Spleen (tissue), 11 donors: ENCODE results near the gene DHX57. TPM values are rescaled to one million over a fixed set of nuclear protein-coding genes. Genes with fewer than 3 reads are reported as not detected.

Experiments
- DNase-seq: peaks from one replicate; pipeline ENCODE4 v3.0.0-alpha.2; 2020
- H3K27ac ChIP-seq, 8 donors: fragments of 200-600 bp; sonication (generic) in 7 of 8; 1 replicate in 4 of 8; 2 replicates in 4 of 8; pipeline versions ENCODE4 v1.5.0 to v1.8.0; 2016 to 2021; ENCODE audit warnings: inconsistent platforms in 4 of 8, mild to moderate bottlenecking in 4 of 8, moderate library complexity in 1 of 8
- H3K27me3 ChIP-seq, 7 donors: fragments of 200-600 bp; sonication (generic) in 6 of 7; replicated peaks in 1 of 7; 1 replicate in 4 of 7; 2 replicates in 3 of 7; pipeline versions ENCODE4 v1.5.0 to v1.8.0; 2016 to 2021; ENCODE audit warnings: inconsistent platforms in 3 of 7, mild to moderate bottlenecking in 1 of 7
- H3K36me3 ChIP-seq, 6 donors: fragments of 200-600 bp; sonication (generic) in 5 of 6; 1 replicate in 4 of 6; 2 replicates in 2 of 6; pipeline versions ENCODE4 v1.5.0 to v1.8.0; 2016 to 2021; ENCODE audit warnings: inconsistent platforms in 2 of 6
- H3K4me1 ChIP-seq, 6 donors: fragments of 200-600 bp; sonication (generic) in 5 of 6; 1 replicate in 3 of 6; 2 replicates in 3 of 6; pipeline versions ENCODE4 v1.5.0 to v1.8.0; 2016 to 2021; ENCODE audit warnings: inconsistent platforms in 3 of 6
- H3K4me3 ChIP-seq, 8 donors: fragments of 200-600 bp; sonication (generic) in 7 of 8; 1 replicate in 4 of 8; 2 replicates in 4 of 8; pipeline versions ENCODE4 v1.5.0 to v1.8.0; 2016 to 2021; ENCODE audit warnings: inconsistent platforms in 4 of 8, mild to moderate bottlenecking in 4 of 8, moderate library complexity in 2 of 8
- H3K9me3 ChIP-seq, 8 donors: fragments of 200-600 bp; sonication (generic) in 7 of 8; 1 replicate in 4 of 8; 2 replicates in 4 of 8; pipeline versions ENCODE4 v1.5.0 to v1.8.0; 2016 to 2021; ENCODE audit warnings: inconsistent platforms in 4 of 8
- CTCF ChIP-seq, 11 experiments: fragments of 200-600 bp in 7 of 11; fragments of 450-650 bp in 4 of 11; sonication (generic) in 4 of 11; IDR thresholded peaks in 8 of 11; conservative IDR thresholded peaks in 3 of 11; 1 replicate in 7 of 11; 2 replicates in 4 of 11; pipeline versions ENCODE4 v1.4.0 to v1.8.0; 2016 to 2021; ENCODE audit warnings: antibody characterized with exemption in 11 of 11, inconsistent platforms in 4 of 11, mild to moderate bottlenecking in 1 of 11
- POLR2A ChIP-seq, 3 donors: fragments of 450-650 bp; IDR thresholded peaks; one replicate each; pipeline ENCODE4 v1.5.1; 2017; ENCODE audit warnings: antibody characterized with exemption in 3 of 3, mild to moderate bottlenecking in 1 of 3
- POLR2AphosphoS5 ChIP-seq, 3 donors: sonication (generic); formaldehyde crosslinking; IDR thresholded peaks; one replicate each; pipeline ENCODE4 v1.5.1; 2017; ENCODE audit warnings: antibody characterized with exemption in 3 of 3
- WGBS, 5 donors: extraction: QIAGEN DNeasy Blood & Tissue Kit in 3 of 5; methylation state at CpG; one replicate each; pipeline versions ENCODE4 v1.1.5 to v1.1.7; 2013 to 2018; 5-methylcytosine and 5-hydroxymethylcytosine counted together
- intact Hi-C: fragments of 100-400 bp; cut with DNase I; formaldehyde crosslinking; loops from one replicate; pipeline ENCODE4 v1.15.0; 2023; ENCODE audit warnings: low total_unique reads
- polyA plus RNA-seq, 3 donors: library from polyadenylated mRNA; stranded (reverse); fragments of 200-250 nt; gene quantifications; one replicate each; pipeline ENCODE4 v1.2.1, GENCODE V29; 2013
- total RNA-seq, 7 donors: library from RNA; depleted of rRNA in 3 of 7; stranded (reverse); fragments of >200 nt in 3 of 7; fragmentation: NEBNext Ultra II Directional in 4 of 7; extraction: Animal tissue kit (Norgen Biotek cat#: 25700) in 4 of 7; gene quantifications; one replicate each; pipeline versions ENCODE4 v1.1.0 to v1.2.1, GENCODE V29; 2016 to 2021
- donor health status: healthy with polysubstance abuse.
- donor health status: DM: no; HTN: no; CAD: no; lungs with moderate emphysema.
- donor health status: DM: no; HTN: no; CAD: no.
- donor health status: Bipolar disorder and iron deficiency.
- donor health status: healthy.
- donor health status: DM: no; HTN: no; CAD: no.
- donor health status: DM: yes; HTN: yes; CAD: no.

DHX57 gene
- total and polyA plus RNA-seq, 10 donors: 6.5 to 24.0 (median 14.8) TPM

GRCh38 chr2:38871432-38871831 lies 4.3 kb downstream of the DHX57 start:
- intact Hi-C loops: no loop called here
- no peak for DNase-seq
- Histone ChIP-seq H3K36me3 (peaks cover 0 to 19% (median 4%) of the 10 kb centered on the region in 6 donors), H3K4me3 (no peak overlapping the region), H3K9me3 (peaks cover 0 to 42% (median 38%) of the 10 kb centered on the region in 8 donors), H3K4me1 (peaks cover 5 to 24% (median 13%) of the 10 kb centered on the region in 6 donors), H3K27ac (no peak overlapping the region), H3K27me3 (no peaks in the 10 kb centered on the region)
- WGBS, 5 donors: 92 to 100% (median 97%) methylated on average over 3 of the region's 3 CpGs
- no peak for TF ChIP-seq CTCF (IDR thresholded peaks at IDR 0.05 in 8 of 11, conservative IDR thresholded peaks at IDR 0.05 in 3 of 11)
- no peak for TF ChIP-seq POLR2A (IDR thresholded peaks at IDR 0.05)
- TF ChIP-seq POLR2AphosphoS5 (IDR thresholded peaks at IDR 0.05): no peak

- WGBS, 5 donors: 89 to 97% (median 92%) methylated on average over 3 of the region's 3 CpGs
- TF ChIP-seq CTCF (IDR thresholded peaks at IDR 0.05 in 8 of 11, conservative IDR thresholded peaks at IDR 0.05 in 3 of 11): no peak
- TF ChIP-seq POLR2AphosphoS5 (IDR thresholded peaks at IDR 0.05): no peak
- TF ChIP-seq POLR2A (IDR thresholded peaks at IDR 0.05): no peak
- no peaks in the 10 kb centered on the region for H3K4me1 ChIP-seq
- peaks cover 0 to 54% (median 15%) of the 10 kb centered on the region in 6 donors for H3K36me3 ChIP-seq
- no peaks in the 10 kb centered on the region for H3K27me3 ChIP-seq
- no peak overlapping the region for H3K4me3 ChIP-seq
- no peak for DNase-seq
- H3K9me3 ChIP-seq: peaks cover 0 to 31% (median 27%) of the 10 kb centered on the region in 8 donors
- intact Hi-C loops: no loop called here
- no peak overlapping the region for H3K27ac ChIP-seq
These were observed 8.8 kb downstream of the DHX57 start for GRCh38 chr2:38866773-38867443.

- no peak for TF ChIP-seq POLR2A (IDR thresholded peaks at IDR 0.05)
- no peak for TF ChIP-seq POLR2AphosphoS5 (IDR thresholded peaks at IDR 0.05)
- no peak for TF ChIP-seq CTCF (IDR thresholded peaks at IDR 0.05 in 8 of 11, conservative IDR thresholded peaks at IDR 0.05 in 3 of 11)
- 74 to 92% (median 87%) methylated on average over 2 of the region's 2 CpGs for WGBS, 5 donors
- no peak for DNase-seq
- Histone ChIP-seq H3K36me3 (peaks cover 0 to 90% (median 41%) of the 10 kb centered on the region in 6 donors), H3K27ac (no peak overlapping the region), H3K27me3 (no peaks in the 10 kb centered on the region), H3K9me3 (no peaks in the 10 kb centered on the region), H3K4me1 (no peaks in the 10 kb centered on the region), H3K4me3 (no peak overlapping the region)
- intact Hi-C loops: no loop called here
These were observed 12.6 kb downstream of the DHX57 start for GRCh38 chr2:38863061-38863695.

GRCh38 chr2:38862476-38862875 lies 13.3 kb downstream of the DHX57 start:
- TF ChIP-seq POLR2AphosphoS5 (IDR thresholded peaks at IDR 0.05): no peak
- TF ChIP-seq POLR2A (IDR thresholded peaks at IDR 0.05): no peak
- TF ChIP-seq CTCF (IDR thresholded peaks at IDR 0.05 in 8 of 11, conservative IDR thresholded peaks at IDR 0.05 in 3 of 11): no peak
- Histone ChIP-seq H3K9me3 (no peaks in the 10 kb centered on the region), H3K4me1 (no peaks in the 10 kb centered on the region), H3K27me3 (no peaks in the 10 kb centered on the region), H3K27ac (no peak overlapping the region), H3K4me3 (no peak overlapping the region), H3K36me3 (peaks cover 0 to 90% (median 46%) of the 10 kb centered on the region in 6 donors)
- intact Hi-C loops: no loop called here
- DNase-seq: no peak
